NCI-H345 treated with DMSO at 0.1 percent for 48 hours (cell line): ENCODE results near the gene TYROBP.
"Not testable (repeated sequence)": the region's sequence is repeated elsewhere in the genome, so short reads cannot be mapped to it uniquely, and the experiment has no call there.

Source experiments
- DNase-seq: peaks from one replicate; lab custom pipeline; 2025; ENCODE audit not compliant: unreplicated experiment; lab: John Stamatoyannopoulos, UW

TYROBP gene

GRCh38 chr19:35901854-35902661, 6.0 kb downstream of the TYROBP start, which contains the start of gene HCST:
HCST (plus strand) TSS chr19:35902529; CDS start chr19:35902594, 65 bp downstream.
- no peak for DNase-seq

- no peak for DNase-seq
Measured at GRCh38 chr19:35901055-35901644, 6.9 kb downstream of the TYROBP start.

GRCh38 chr19:35899547-35900214, 8.4 kb downstream of the TYROBP start:
- DNase-seq: peak; percentile 91

- no peak for DNase-seq
Measured at GRCh38 chr19:35898499-35898809, 9.6 kb downstream of the TYROBP start.

- DNase-seq: no peak
Measured at GRCh38 chr19:35897706-35898451, 10.2 kb downstream of the TYROBP start.

GRCh38 chr19:35896643-35897040, 11.5 kb downstream of the TYROBP start:
- DNase-seq: no peak

GRCh38 chr19:35895911-35896642, 12.0 kb downstream of the TYROBP start:
- no peak for DNase-seq

- DNase-seq: no peak
Measured at GRCh38 chr19:35894342-35894741, 13.8 kb downstream of the TYROBP start.

GRCh38 chr19:35891819-35892218, 16.3 kb downstream of the TYROBP start:
- not testable (repeated sequence) for DNase-seq

GRCh38 chr19:35890113-35890650, 17.9 kb downstream of the TYROBP start:
- DNase-seq: no peak

GRCh38 chr19:35889370-35890112, 18.6 kb downstream of the TYROBP start:
- no peak for DNase-seq

GRCh38 chr19:35888398-35888797, 19.7 kb downstream of the TYROBP start:
- no peak for DNase-seq

- no peak for DNase-seq
Measured at GRCh38 chr19:35887197-35887596, 20.9 kb downstream of the TYROBP start.

GRCh38 chr19:35885904-35886303, 22.2 kb downstream of the TYROBP start:
- no peak for DNase-seq

- no peak for DNase-seq
Measured at GRCh38 chr19:35885225-35885738, 22.8 kb downstream of the TYROBP start.

- DNase-seq: no peak
Measured at GRCh38 chr19:35883882-35884281, 24.2 kb downstream of the TYROBP start.

GRCh38 chr19:35882114-35882832, 25.8 kb downstream of the TYROBP start:
- DNase-seq: peak; percentile 92

GRCh38 chr19:35879770-35880317, 28.3 kb downstream of the TYROBP start:
- no peak for DNase-seq

GRCh38 chr19:35879068-35879467, 29.0 kb downstream of the TYROBP start:
- DNase-seq: no peak
